HG03097 (cell line): ENCODE results near the gene MAPKAP1.

ENCODE experiments used
- ATAC-seq: cut with Tn5 transposase; IDR thresholded peaks from one replicate; pipeline ENCODE4 v1.9.1; 2021; ENCODE audit not compliant: unreplicated experiment, low FRiP score

MAPKAP1 gene

GRCh38 chr9:125646621-125647100, 60.3 kb downstream of the MAPKAP1 start:
- no peak for ATAC-seq

- ATAC-seq: no peak
Measured at GRCh38 chr9:125646217-125646616, 60.8 kb downstream of the MAPKAP1 start.

DNA sequence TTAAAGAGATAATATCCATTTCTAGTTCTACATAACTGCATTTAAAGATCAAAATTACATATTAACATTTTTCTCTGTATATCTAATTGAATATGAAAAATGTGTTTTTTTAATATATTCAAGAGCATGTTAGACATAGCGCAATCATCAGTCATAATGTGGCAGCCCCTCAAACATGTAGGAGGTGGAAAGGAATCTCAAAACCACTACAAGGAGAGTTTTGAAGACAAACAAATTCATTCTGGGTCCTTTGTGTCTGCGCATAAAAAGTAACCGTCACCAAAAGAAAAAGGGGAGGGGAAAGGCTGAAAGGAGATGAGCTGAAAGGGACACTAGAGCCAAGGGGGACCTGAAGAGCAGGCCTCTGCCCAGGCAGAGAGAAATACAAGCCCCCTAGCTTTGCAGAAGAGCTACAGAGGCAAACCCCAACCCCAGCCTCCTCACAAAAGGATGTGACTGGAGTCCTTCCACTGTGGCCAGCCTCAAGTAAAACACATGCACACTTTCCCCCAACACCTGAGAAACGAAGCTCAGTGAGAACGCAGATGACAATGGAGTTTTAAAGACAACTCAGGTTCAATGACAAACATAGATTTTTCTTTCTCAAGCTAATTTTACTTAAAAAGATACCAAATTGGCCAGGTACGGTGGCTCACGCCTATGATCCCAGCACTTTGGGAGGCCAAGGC, 62.0 kb downstream of the MAPKAP1 start:
- ATAC-seq: no peak

DNA sequence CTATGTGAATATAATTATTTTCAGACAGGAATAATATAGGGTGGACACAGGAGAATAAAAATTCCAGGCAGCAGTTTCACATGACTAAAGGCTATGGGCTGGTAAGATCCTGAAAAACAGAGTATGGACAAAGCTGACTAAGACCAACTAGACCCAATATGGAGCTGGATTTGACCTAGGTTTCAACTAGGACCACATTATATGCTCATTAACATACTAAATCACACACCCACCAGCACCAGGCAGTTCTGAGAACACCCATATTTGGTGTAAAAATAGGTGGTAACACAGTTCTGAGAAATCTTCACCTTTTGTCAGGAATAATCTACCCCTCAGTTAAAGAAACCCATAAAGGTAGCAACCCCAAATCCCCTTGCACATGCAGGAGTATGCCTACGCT, 64.7 kb downstream of the MAPKAP1 start:
- ATAC-seq: no peak

DNA sequence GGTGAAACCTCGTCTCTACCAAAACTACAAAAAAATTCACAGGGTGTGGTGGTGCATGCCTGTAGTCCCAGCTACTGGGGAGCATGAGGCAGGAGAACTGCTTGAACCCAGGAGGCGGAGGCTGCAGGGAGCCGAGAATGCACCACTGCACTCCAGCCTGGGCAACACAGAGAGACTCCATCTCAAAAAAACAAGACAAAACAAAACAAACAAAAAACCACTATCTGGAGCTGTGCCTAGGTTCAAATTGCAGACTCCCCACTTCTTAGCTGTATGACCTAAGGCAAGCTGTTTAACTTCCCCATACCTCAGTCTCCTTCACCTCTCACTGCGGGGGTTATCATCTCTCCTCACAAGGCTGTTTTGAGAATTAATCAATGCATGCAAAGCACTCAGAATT, 68.0 kb downstream of the MAPKAP1 start:
- ATAC-seq: no peak

DNA sequence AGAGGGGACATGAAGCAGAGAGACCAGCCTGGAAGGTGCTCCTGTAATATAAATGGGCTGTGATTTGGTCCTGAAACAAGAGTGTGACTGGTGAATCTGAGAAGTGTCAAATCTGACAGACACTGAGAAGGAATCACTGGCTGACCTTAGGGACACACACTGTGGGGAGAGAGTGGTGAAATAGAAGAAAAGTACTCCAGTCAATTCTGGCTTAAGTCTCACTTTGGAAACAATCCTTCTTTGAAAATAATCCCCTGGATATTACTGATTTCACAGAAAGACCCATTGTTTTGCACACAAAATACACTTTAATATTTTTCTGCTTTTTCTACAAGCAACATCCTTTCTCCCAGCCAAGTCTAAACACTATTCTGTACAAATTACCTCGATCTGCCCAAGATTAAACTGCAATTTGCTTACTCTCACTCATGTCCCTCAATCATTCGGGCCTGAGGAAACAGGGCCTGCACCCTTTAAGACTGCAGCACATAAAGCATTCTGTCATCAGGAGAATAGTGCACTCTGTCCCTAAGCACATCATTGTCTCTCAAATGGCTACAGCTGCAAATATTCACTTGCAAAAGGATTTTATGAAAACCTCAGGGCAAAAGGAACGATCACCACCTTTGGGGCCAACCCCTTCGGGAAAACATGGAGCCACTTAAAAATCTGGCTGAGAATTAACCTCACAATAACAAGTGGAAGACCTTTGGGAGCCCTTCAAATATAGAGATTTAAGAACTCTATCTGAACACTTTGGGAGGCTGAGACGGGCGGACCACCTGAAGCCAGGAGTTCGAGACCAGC, 68.6 kb downstream of the MAPKAP1 start:
- no peak for ATAC-seq

GRCh38 chr9:125637241-125637640, 69.8 kb downstream of the MAPKAP1 start:
- no peak for ATAC-seq

- ATAC-seq: no peak
Measured at GRCh38 chr9:125635888-125636287, 71.1 kb downstream of the MAPKAP1 start.

GRCh38 chr9:125634040-125634717, 72.8 kb downstream of the MAPKAP1 start:
- no peak for ATAC-seq

GRCh38 chr9:125633116-125633745, 73.8 kb downstream of the MAPKAP1 start:
- ATAC-seq: no peak

- peak; percentile 51 for ATAC-seq
Measured at GRCh38 chr9:125632321-125633115, 74.5 kb downstream of the MAPKAP1 start.

GRCh38 chr9:125631391-125632085, 75.5 kb downstream of the MAPKAP1 start:
- no peak for ATAC-seq

DNA sequence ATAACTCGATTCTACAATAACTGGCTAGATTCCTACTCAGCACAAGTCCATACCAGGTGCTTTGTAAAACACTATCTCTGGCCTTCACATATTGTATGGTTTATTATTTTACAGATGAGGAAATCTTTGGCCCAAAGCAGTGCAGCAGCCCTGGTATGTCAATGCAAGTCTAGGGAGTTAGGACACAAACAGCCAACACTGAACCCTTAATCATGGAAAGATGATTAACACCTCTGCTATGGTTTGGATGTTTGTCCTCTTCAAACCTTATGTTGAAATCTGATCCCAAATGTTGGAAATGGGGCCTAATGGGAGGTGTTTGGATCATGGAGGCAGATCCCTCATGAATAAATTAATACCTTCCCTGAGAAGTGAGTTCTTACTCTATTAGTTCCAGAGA, 76.6 kb downstream of the MAPKAP1 start:
- ATAC-seq: no peak

DNA sequence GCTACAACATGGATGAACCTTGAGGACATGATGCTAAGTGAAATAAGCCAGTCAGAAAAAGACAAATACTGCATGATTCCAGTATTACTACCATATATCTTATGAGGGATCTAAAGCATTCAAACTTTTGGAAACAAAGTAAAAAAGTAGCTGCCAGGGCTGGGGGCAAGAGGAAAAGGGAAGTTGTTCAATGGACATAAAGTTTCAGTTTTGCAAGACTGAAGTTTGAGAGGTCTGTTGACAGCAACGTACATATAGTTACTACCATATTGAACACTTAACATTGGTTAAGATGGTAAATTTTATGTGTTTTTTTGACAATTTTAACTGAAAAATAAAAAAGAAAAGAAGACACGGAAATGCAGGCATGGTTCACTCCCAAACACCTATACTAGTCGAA, 77.6 kb downstream of the MAPKAP1 start:
- no peak for ATAC-seq

DNA sequence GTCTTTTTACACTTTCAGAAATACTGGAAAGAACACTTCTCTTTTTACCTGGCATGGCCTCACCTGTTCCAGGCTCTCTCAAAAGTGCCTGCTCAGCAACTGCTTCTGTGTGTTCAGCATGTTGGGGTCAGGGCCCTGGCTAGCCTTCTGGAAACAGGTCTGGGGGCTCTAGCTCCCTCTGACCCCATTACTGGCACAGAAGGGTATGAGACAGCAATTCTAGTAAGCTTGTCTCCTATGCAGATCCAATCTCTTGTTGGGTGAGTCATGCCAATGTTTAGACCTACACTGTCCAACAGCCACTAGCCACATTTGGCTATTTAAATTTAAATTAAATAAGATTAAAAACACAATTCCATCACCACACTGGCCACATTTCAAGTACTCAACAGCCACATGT, 80.8 kb downstream of the MAPKAP1 start:
- ATAC-seq: no peak

- ATAC-seq: no peak
Measured at GRCh38 chr9:125621170-125621569, 85.8 kb downstream of the MAPKAP1 start.

DNA sequence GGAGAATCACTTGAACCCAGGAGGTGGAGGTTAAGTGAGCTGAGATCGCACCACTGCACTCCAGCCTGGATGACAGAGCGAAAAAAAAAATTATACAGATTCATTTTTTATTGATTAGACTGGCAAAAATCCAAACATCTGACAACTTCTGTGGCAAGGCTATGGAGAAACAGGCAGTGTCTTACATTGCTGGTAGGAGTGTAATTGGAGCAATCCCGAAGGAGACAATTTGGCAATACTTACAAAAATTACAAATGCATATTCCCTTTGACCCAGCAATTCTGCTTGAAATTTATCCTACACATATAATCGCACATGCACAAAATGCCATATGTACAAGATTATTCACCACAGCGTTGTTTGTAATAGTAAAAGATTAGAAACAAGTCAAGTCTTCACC, 86.8 kb downstream of the MAPKAP1 start:
- no peak for ATAC-seq

GRCh38 chr9:125617087-125617486, 89.9 kb downstream of the MAPKAP1 start:
- no peak for ATAC-seq

DNA sequence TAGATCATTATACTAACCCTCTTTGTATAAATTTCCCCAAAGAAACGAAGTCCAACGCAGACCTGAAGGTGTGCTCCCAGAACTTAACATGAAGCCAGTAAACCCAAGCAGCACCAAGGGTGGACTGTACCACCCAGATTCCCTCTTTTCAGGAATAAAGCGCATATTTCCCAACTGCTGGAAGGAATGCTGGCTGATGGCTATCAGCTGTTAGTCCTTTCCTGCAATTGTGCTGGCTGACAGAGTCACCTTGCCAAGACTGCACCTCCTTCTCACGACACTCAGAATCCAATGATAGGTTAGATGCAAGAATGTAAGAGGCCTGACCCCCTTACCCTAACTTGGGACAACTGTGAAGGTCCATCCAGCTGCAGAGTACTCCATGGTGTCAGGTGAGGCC, 93.9 kb downstream of the MAPKAP1 start:
- ATAC-seq: no peak

- ATAC-seq: no peak
Measured at GRCh38 chr9:125612616-125613015, 94.4 kb downstream of the MAPKAP1 start.
